OCI-LY3 (cell line): ENCODE data around the gene DQX1.

ENCODE experiments used
- EZH2phosphoT487 ChIP-seq: fragments of 200-600 bp; shearing (Covaris generic); IDR thresholded peaks from 2 replicates; pipeline ENCODE4 v1.6.1; 2018; ENCODE audit warnings: antibody characterized with exemption, mixed run types, low read depth
- TF ChIP-seq, protein P1 (sequence below): fragments of 200-600, 300-600 bp; sonication (generic); IDR thresholded peaks from 2 replicates; pipeline ENCODE4 v1.5.1; 2014; ENCODE audit warnings: antibody characterized with exemption, low read length, low read depth

DNA sequence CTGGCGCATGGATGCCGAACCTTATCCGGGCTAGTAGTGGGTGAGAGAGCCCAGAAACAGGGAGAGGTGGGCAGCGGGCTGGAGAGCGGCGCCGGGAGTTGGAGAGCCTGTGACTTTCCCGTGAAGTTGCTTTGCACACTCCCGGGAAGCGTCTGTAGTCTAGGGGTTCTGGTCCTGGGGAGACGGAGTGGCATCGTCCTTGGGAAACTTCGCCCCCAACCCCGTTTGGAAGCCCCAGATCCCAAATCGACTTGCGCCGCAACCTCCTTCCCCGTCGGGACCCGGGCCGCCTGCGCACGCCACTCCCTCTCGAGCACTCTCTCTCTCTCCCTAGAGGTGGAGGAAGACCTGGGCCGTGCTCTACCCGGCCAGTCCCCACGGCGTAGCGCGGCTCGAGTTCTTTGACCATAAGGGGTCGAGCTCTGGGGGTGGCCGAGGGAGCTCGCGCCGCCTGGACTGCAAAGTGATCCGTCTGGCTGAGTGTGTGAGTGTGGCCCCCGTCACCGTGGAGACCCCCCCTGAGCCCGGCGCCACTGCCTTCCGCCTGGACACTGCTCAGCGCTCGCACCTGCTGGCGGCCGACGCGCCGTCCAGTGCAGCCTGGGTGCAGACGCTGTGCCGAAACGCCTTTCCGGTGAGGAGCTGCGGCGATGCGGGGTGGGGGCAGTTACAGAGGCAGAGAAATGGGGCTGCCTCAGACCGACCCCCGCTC, 28.9 kb upstream of the DQX1 start:
- TF ChIP-seq, protein P1, sequence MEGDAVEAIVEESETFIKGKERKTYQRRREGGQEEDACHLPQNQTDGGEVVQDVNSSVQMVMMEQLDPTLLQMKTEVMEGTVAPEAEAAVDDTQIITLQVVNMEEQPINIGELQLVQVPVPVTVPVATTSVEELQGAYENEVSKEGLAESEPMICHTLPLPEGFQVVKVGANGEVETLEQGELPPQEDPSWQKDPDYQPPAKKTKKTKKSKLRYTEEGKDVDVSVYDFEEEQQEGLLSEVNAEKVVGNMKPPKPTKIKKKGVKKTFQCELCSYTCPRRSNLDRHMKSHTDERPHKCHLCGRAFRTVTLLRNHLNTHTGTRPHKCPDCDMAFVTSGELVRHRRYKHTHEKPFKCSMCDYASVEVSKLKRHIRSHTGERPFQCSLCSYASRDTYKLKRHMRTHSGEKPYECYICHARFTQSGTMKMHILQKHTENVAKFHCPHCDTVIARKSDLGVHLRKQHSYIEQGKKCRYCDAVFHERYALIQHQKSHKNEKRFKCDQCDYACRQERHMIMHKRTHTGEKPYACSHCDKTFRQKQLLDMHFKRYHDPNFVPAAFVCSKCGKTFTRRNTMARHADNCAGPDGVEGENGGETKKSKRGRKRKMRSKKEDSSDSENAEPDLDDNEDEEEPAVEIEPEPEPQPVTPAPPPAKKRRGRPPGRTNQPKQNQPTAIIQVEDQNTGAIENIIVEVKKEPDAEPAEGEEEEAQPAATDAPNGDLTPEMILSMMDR, result no peak
- TF ChIP-seq EZH2phosphoT487, result no peak
